GM12874 (cell line): Measurements from ENCODE around the gene WNT2.

Source experiments
- CTCF ChIP-seq: IDR thresholded peaks from 2 replicates; pipeline ENCODE4 v1.5.1; 2011; ENCODE audit warnings: low read depth, mild to moderate bottlenecking, control low read depth, low read length, moderate library complexity; ENCODE audit not compliant: insufficient read depth

Gene WNT2

GRCh38 chr7:117273325-117273724 is 49.5 kb downstream of the WNT2 start:
- TF ChIP-seq CTCF: no peak

- no peak for TF ChIP-seq CTCF
Measured at GRCh38 chr7:117272017-117272759, 50.7 kb downstream of the WNT2 start.

- no peak for TF ChIP-seq CTCF
Measured at GRCh38 chr7:117271566-117271965, 51.3 kb downstream of the WNT2 start.

GRCh38 chr7:117270371-117270770 is 52.5 kb downstream of the WNT2 start:
- TF ChIP-seq CTCF: no peak

GRCh38 chr7:117269886-117270285 is 53.0 kb downstream of the WNT2 start:
- no peak for TF ChIP-seq CTCF

- TF ChIP-seq CTCF: no peak
Measured at GRCh38 chr7:117269417-117269816, 53.4 kb downstream of the WNT2 start.

- no peak for TF ChIP-seq CTCF
Measured at GRCh38 chr7:117264716-117265115, 58.1 kb downstream of the WNT2 start.
